Endothelial cell of umbilical vein (primary cell): ENCODE results near the gene XIAP. TPM values are rescaled to one million over a fixed set of nuclear protein-coding genes. Genes with fewer than 3 reads are reported as not detected.
A peak's percentile ranks its signal among the peaks of the same experiment; 100 is the strongest.

Experiments used
- BruUV-seq: library from RNA; stranded (reverse); fragments of 400-500 nt; replicated peaks from 2 replicates; lab custom pipeline; 2021; lab: Mats Ljungman, UMichigan
- CTCF ChIA-PET: fragments of 300-600, 350-600 bp; sonication (Branson Sonifier 250); formaldehyde crosslinking; loops from one replicate; lab custom pipeline; 2021; ENCODE audit warnings: antibody characterized with exemption, inconsistent platforms; lab: Charles Lee
- POLR2A ChIA-PET: fragments of 300-600, 350-600 bp; sonication (Branson Sonifier 250); formaldehyde crosslinking; loops from one replicate; lab custom pipeline; 2021; ENCODE audit warnings: antibody characterized with exemption, inconsistent platforms; lab: Charles Lee
- DNase-seq: peaks from one replicate; pipeline ENCODE4 v3.0.0-alpha.2; 2011; ENCODE audit warnings: low read depth, low spot score
- FAIRE-seq: peaks from 2 replicates; lab custom pipeline; 2011; peaks lifted over from hg19 to GRCh38; lab: Jason Lieb, UNC
- H2AFZ ChIP-seq: 2 replicates; pipeline ENCODE4 v1.6.0; 2012; ENCODE audit warnings: low read depth, low read length, control low read depth, inconsistent platforms
- H3K27ac ChIP-seq: 2 replicates; pipeline ENCODE4 v1.5.1; 2011; ENCODE audit warnings: low read depth, mild to moderate bottlenecking, control low read depth, low read length, moderate library complexity; ENCODE audit not compliant: insufficient read depth
- H3K27me3 ChIP-seq, 2 experiments: 2 replicates each; pipeline versions ENCODE4 v1.6.0 to v1.6.1; 2011; ENCODE audit warnings: low read length in 2 of 2, mixed read lengths in 1 of 2; ENCODE audit not compliant: control insufficient read depth in 2 of 2, insufficient read depth in 2 of 2
- H3K36me3 ChIP-seq, 2 experiments: 2 replicates in 1 of 2; 3 replicates in 1 of 2; pipeline ENCODE4 v1.5.1; 2011; ENCODE audit warnings: low read length in 2 of 2, mild to moderate bottlenecking in 1 of 2, moderate library complexity in 1 of 2; ENCODE audit not compliant: control insufficient read depth in 2 of 2, insufficient read depth in 2 of 2; ENCODE audit errors: extremely low read depth in 1 of 2
- H3K4me1 ChIP-seq: 3 replicates; pipeline ENCODE4 v1.5.1; 2011; ENCODE audit warnings: mild to moderate bottlenecking, low read length; ENCODE audit not compliant: control insufficient read depth, insufficient read depth; ENCODE audit errors: extremely low read depth
- H3K4me2 ChIP-seq: 2 replicates; pipeline ENCODE4 v1.6.1; 2011; ENCODE audit warnings: low read length, control low read depth, mixed read lengths; ENCODE audit not compliant: insufficient read depth
- H3K4me3 ChIP-seq, 3 experiments: fragments of 200-600 bp in 1 of 3; sonication (generic), shearing (Covaris generic) in 1 of 3; replicated peaks in 1 of 3; 2 replicates each; pipeline ENCODE4 v1.5.1; 2011 to 2016; ENCODE audit warnings: control low read depth in 3 of 3, low read length in 3 of 3, mild to moderate bottlenecking in 2 of 3, inconsistent platforms in 1 of 3, low read depth in 1 of 3, moderate library complexity in 1 of 3; ENCODE audit not compliant: insufficient read depth in 1 of 3
- H3K79me2 ChIP-seq: 2 replicates; pipeline ENCODE4 v1.6.0; 2012; ENCODE audit warnings: low read length, inconsistent platforms; ENCODE audit not compliant: control insufficient read depth, insufficient read depth
- H3K9ac ChIP-seq: replicated peaks from 2 replicates; pipeline ENCODE3; 2011; ENCODE audit warnings: low read length, control low read depth; ENCODE audit not compliant: insufficient read depth; ENCODE audit errors: extremely low read depth
- H3K9me1 ChIP-seq: replicated peaks from 3 replicates; pipeline ENCODE4 v1.6.0; 2011; ENCODE audit warnings: mild to moderate bottlenecking, low read length; ENCODE audit not compliant: control insufficient read depth, insufficient read depth; ENCODE audit errors: extremely low read depth
- H3K9me3 ChIP-seq: replicated peaks from 2 replicates; pipeline ENCODE4 v1.5.1; 2012; ENCODE audit warnings: low read length, inconsistent platforms; ENCODE audit not compliant: control insufficient read depth, insufficient read depth
- H4K20me1 ChIP-seq: replicated peaks from 2 replicates; pipeline ENCODE3; 2011; ENCODE audit warnings: mild to moderate bottlenecking, low read length; ENCODE audit not compliant: control insufficient read depth, insufficient read depth; ENCODE audit errors: extremely low read depth
- EZH2 ChIP-seq: IDR thresholded peaks from 2 replicates; pipeline ENCODE4 v1.6.1; 2012; ENCODE audit warnings: borderline replicate concordance, low read depth, mild to moderate bottlenecking, moderate library complexity, low read length, inconsistent platforms; ENCODE audit not compliant: severe bottlenecking
- FOS ChIP-seq: IDR thresholded peaks from 2 replicates; pipeline ENCODE4 v1.6.1; 2011; ENCODE audit warnings: mild to moderate bottlenecking, low read length, moderate library complexity, borderline replicate concordance; ENCODE audit not compliant: insufficient read depth
- GATA2 ChIP-seq: IDR thresholded peaks from 2 replicates; pipeline ENCODE4 v1.7.0; 2011; ENCODE audit warnings: low read depth, mild to moderate bottlenecking, moderate library complexity, mixed read lengths, low read length; ENCODE audit not compliant: insufficient read length, insufficient read depth
- JUN ChIP-seq: IDR thresholded peaks from 2 replicates; pipeline ENCODE4 v1.6.1; 2011; ENCODE audit warnings: borderline replicate concordance, low read depth; ENCODE audit not compliant: insufficient read length, insufficient read depth
- MYC ChIP-seq: IDR thresholded peaks from one replicate; pipeline ENCODE4 v1.6.1; 2011; ENCODE audit warnings: mild to moderate bottlenecking, low read depth, low read length
- POLR2A ChIP-seq: IDR thresholded peaks from 2 replicates; pipeline ENCODE4 v1.6.1; 2012; ENCODE audit warnings: low read depth, mild to moderate bottlenecking, control low read depth, low read length
- POLR2AphosphoS5 ChIP-seq: IDR thresholded peaks from 2 replicates; pipeline ENCODE4 v1.6.1; 2012; ENCODE audit warnings: low read depth, mild to moderate bottlenecking, control low read depth, low read length, moderate library complexity; ENCODE audit not compliant: insufficient read depth
- dilution Hi-C: fragments of 300-500 bp; cut with MboI; formaldehyde crosslinking; loops from one replicate; pipeline ENCODE4 v1.15.0; 2019; ENCODE audit warnings: low sequenced_read_pairs; ENCODE audit not compliant: extremely low pct_ligation_motif_present
- intact Hi-C: fragments of 100-400 bp; cut with micrococcal nuclease; formaldehyde crosslinking; loops from one replicate; pipeline ENCODE4 v1.10.0; 2022
- polyA plus RNA-seq, 4 experiments: library from polyadenylated mRNA; depleted of rRNA in 3 of 4; stranded (reverse) in 3 of 4; unstranded in 1 of 4; fragments of >200 nt; gene quantifications; 2 replicates each; pipeline versions ENCODE4 v1.2.1 to v1.2.3, GENCODE V29; 2011 to 2012; ENCODE audit warnings: missing spikeins in 1 of 4
- total RNA-seq: library from RNA; stranded (reverse); gene quantifications from 2 replicates; pipeline ENCODE4 v1.2.3, GENCODE V29; 2021
- TF ChIP-seq, protein P1 (sequence below), 2 donors: IDR thresholded peaks; 1 replicate in 1 of 2; 2 replicates in 1 of 2; pipeline ENCODE4 v1.5.1; 2011; ENCODE audit warnings: low read length in 2 of 2, mild to moderate bottlenecking in 2 of 2, moderate library complexity in 2 of 2, control low read depth in 1 of 2, inconsistent platforms in 1 of 2, low read depth in 1 of 2; ENCODE audit not compliant: insufficient read depth in 1 of 2; ENCODE audit errors: extremely low read depth in 1 of 2
- TF ChIP-seq, protein P2 (sequence below): IDR thresholded peaks from 2 replicates; pipeline ENCODE4 v1.6.1; 2011; ENCODE audit not compliant: insufficient read depth, insufficient read length

Gene XIAP
- total and polyA plus RNA-seq, 2 donors (not counting 3 experiments of a cell fraction or from before 2014, with no cell fraction given): 8.1 to 38.3 TPM

DNA sequence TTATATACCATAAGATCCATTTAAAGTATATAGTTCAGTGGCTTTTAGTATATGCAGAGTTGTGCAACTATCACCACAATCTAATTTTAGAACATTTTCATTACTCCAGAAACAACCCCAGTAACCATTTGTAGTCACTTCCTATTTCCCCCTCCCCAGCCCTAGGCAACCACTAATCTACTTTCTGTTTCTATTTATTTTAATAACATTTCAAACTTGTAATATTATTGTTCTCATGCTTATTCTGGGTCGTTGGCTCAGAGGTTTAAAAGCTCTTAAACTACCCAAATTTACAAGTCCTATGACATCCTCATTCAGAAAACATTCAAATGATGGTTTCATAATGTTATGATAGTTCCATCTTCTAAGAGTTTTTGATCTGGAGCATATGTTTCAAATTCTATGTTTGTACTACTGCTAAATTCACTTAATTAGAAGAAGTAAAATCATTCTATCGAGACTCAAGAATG, 18.4 kb downstream of the XIAP start:
- dilution Hi-C loops (no loop called here), intact Hi-C loops (no loop called here)
- no peaks in the 10 kb centered on the region for H3K9me1 ChIP-seq
- DNase-seq (peak; percentile 41), FAIRE-seq (peak; percentile 59)
- no TSS peak for BruUV-seq
- POLR2A ChIA-PET: interaction anchor here (0.6 kb wide), 1 partner anchor 16 kb away, joined by 6 read pairs; no protein-coding TSS in a partner anchor
- no peaks in the 10 kb centered on the region for H3K9me3 ChIP-seq
- H4K20me1 ChIP-seq: no peaks in the 10 kb centered on the region
- no peak overlapping the region for H3K4me3 ChIP-seq
- H3K36me3 ChIP-seq: no peaks in the 10 kb centered on the region
- H3K27ac ChIP-seq: peak overlapping the region; percentile 34
- CTCF ChIA-PET: interaction anchor here (1.7 kb wide), 1 partner anchor 45 kb away, joined by 6 read pairs; no protein-coding TSS in a partner anchor
- H3K27me3 ChIP-seq: no peaks in the 10 kb centered on the region
- no peak overlapping the region for H2AFZ ChIP-seq
- no peak overlapping the region for H3K9ac ChIP-seq
- H3K4me1 ChIP-seq: peaks cover 15% of the 10 kb centered on the region
- H3K4me2 ChIP-seq: no peak overlapping the region
- TF ChIP-seq GATA2: no peak
- TF ChIP-seq, protein P1, sequence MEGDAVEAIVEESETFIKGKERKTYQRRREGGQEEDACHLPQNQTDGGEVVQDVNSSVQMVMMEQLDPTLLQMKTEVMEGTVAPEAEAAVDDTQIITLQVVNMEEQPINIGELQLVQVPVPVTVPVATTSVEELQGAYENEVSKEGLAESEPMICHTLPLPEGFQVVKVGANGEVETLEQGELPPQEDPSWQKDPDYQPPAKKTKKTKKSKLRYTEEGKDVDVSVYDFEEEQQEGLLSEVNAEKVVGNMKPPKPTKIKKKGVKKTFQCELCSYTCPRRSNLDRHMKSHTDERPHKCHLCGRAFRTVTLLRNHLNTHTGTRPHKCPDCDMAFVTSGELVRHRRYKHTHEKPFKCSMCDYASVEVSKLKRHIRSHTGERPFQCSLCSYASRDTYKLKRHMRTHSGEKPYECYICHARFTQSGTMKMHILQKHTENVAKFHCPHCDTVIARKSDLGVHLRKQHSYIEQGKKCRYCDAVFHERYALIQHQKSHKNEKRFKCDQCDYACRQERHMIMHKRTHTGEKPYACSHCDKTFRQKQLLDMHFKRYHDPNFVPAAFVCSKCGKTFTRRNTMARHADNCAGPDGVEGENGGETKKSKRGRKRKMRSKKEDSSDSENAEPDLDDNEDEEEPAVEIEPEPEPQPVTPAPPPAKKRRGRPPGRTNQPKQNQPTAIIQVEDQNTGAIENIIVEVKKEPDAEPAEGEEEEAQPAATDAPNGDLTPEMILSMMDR (IDR thresholded peaks at IDR 0.05; ENCODE audit: extremely low read depth in 1 of 2, insufficient read depth in 1 of 2, low read depth in 1 of 2, low read length in 2 of 2): no peak
- TF ChIP-seq EZH2: no peak
- TF ChIP-seq FOS: no peak
- no peak for TF ChIP-seq JUN
- no peak for TF ChIP-seq POLR2A
- TF ChIP-seq, protein P2, sequence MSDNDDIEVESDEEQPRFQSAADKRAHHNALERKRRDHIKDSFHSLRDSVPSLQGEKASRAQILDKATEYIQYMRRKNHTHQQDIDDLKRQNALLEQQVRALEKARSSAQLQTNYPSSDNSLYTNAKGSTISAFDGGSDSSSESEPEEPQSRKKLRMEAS: no peak
- TF ChIP-seq POLR2AphosphoS5: no peak
- TF ChIP-seq MYC: no peak
- H3K79me2 ChIP-seq: peaks cover 30% of the 10 kb centered on the region
